K562 (cell line): Measurements from ENCODE around the gene HOXC10. TPM values are rescaled to one million over a fixed set of nuclear protein-coding genes. Genes with fewer than 3 reads are reported as not detected.

Experiments
- CAMTA2 ChIP-seq: fragments of 250-450 bp; sonication (Bioruptor Pico); conservative IDR thresholded peaks from 2 replicates; pipeline ENCODE4 v1.5.1; 2022
- CREM ChIP-seq: IDR thresholded peaks from 2 replicates; pipeline ENCODE4 v1.6.1; 2014; ENCODE audit warnings: antibody characterized with exemption, low read depth
- GATAD2B ChIP-seq: fragments of 450-650 bp; IDR thresholded peaks from 2 replicates; pipeline ENCODE4 v1.6.1; 2017; ENCODE audit warnings: mild to moderate bottlenecking, borderline replicate concordance
- KDM2B ChIP-seq: fragments of 250-450 bp; sonication (Bioruptor Pico); IDR thresholded peaks from 2 replicates; pipeline ENCODE4 v1.8.0; 2021; ENCODE audit warnings: mild to moderate bottlenecking, moderate library complexity
- MAZ ChIP-seq, 2 experiments: fragments of 450-650 bp in 1 of 2; sonication (generic) in 1 of 2; formaldehyde crosslinking; IDR thresholded peaks in 1 of 2; conservative IDR thresholded peaks in 1 of 2; 2 replicates each; pipeline versions ENCODE4 v1.4.0 to v1.5.0; 2020; ENCODE audit warnings: mild to moderate bottlenecking in 1 of 2, missing genetic modification reagents in 1 of 2
- MBD2 ChIP-seq: sonication (generic); IDR thresholded peaks from 2 replicates; pipeline ENCODE4 v1.6.1; 2016; ENCODE audit warnings: low read depth, borderline replicate concordance
- MYNN ChIP-seq, 2 experiments: sonication (generic); formaldehyde crosslinking in 1 of 2; IDR thresholded peaks; 2 replicates each; pipeline versions ENCODE4 v1.5.0 to v1.6.1; 2016 to 2020; ENCODE audit warnings: antibody characterized with exemption in 1 of 2, missing genetic modification reagents in 1 of 2
- RB1 ChIP-seq: fragments of 450-650 bp; IDR thresholded peaks from 2 replicates; pipeline ENCODE4 v1.6.1; 2017; ENCODE audit warnings: low read depth, mild to moderate bottlenecking
- SAFB ChIP-seq: fragments of 200-400 bp; formaldehyde crosslinking; IDR thresholded peaks from 2 replicates; pipeline ENCODE4 v1.6.1; 2017; ENCODE audit warnings: low read depth, low read length, borderline replicate concordance
- SMARCA4 ChIP-seq: fragments of 450-650 bp; IDR thresholded peaks from 2 replicates; pipeline ENCODE4 v1.6.1; 2016
- SNRNP70 ChIP-seq: fragments of 200-400 bp; formaldehyde crosslinking; optimal IDR thresholded peaks from 2 replicates; pipeline ENCODE3; 2017; ENCODE audit warnings: low read depth, low read length
- ZFX ChIP-seq: sonication (generic); formaldehyde crosslinking; IDR thresholded peaks from 2 replicates; pipeline ENCODE4 v1.8.0; 2022; ENCODE audit warnings: mild to moderate bottlenecking, missing genetic modification reagents, moderate library complexity
- ZNF263 ChIP-seq: sonication (generic); formaldehyde crosslinking; IDR thresholded peaks from 2 replicates; pipeline ENCODE4 v1.8.0; 2022; ENCODE audit warnings: mild to moderate bottlenecking, missing genetic modification reagents, borderline replicate concordance
- ZNF384 ChIP-seq: IDR thresholded peaks from 2 replicates; pipeline ENCODE4 v1.6.1; 2012; ENCODE audit warnings: low read depth, low read length, improper control_type of control experiment
- polyA plus RNA-seq, 8 experiments: library from polyadenylated mRNA; depleted of rRNA in 4 of 8; stranded (reverse) in 5 of 8; unstranded in 3 of 8; fragments of >200 nt; fragmentation: Nextera tagmentation in 2 of 8; fragmentation: Illumina TruSeq in 1 of 8; extraction: Ambion mirVana in 2 of 8; extraction: Trizol in 1 of 8; gene quantifications; 2 replicates each; pipeline versions ENCODE4 v1.2.1 to v1.2.3, GENCODE V29; 2011 to 2014; ENCODE audit warnings: inconsistent platforms in 1 of 8, missing spikeins in 1 of 8
- total RNA-seq, 7 experiments: library from RNA; depleted of rRNA in 6 of 7; stranded (reverse); fragments of >200 nt in 6 of 7; fragmentation: Illumina TruSeq in 2 of 7; extraction: Trizol in 2 of 7; gene quantifications; 2 replicates each; pipeline versions ENCODE4 v1.2.1 to v1.2.3, GENCODE V29; 2011 to 2021; ENCODE audit warnings: low replicate concordance in 1 of 7
- TF ChIP-seq, protein P1 (sequence below), 3 experiments: IDR thresholded peaks in 2 of 3; conservative IDR thresholded peaks in 1 of 3; 2 replicates each; pipeline ENCODE4 v1.5.1; 2011 to 2012; ENCODE audit warnings: low read length in 3 of 3, mild to moderate bottlenecking in 3 of 3, control low read depth in 2 of 3, improper control_type of control experiment in 1 of 3, inconsistent platforms in 1 of 3, low read depth in 1 of 3, mixed read lengths in 1 of 3, moderate library complexity in 1 of 3; ENCODE audit not compliant: insufficient read depth in 2 of 3
- TF ChIP-seq, protein P2 (sequence below): fragments of 250-450 bp; sonication (Bioruptor Pico); IDR thresholded peaks from 2 replicates; pipeline ENCODE4 v1.5.0; 2021; ENCODE audit warnings: mild to moderate bottlenecking, borderline replicate concordance
- TF ChIP-seq, protein P3 (sequence below): sonication (generic); formaldehyde crosslinking; IDR thresholded peaks from 2 replicates; pipeline ENCODE4 v1.9.0; 2022; ENCODE audit warnings: mild to moderate bottlenecking, missing genetic modification reagents
- TF ChIP-seq, protein P4 (sequence below), 3 experiments: fragments of 200-800 bp in 1 of 3; sonication (Bioruptor generic) in 1 of 3; sonication (generic) in 1 of 3; formaldehyde crosslinking in 1 of 3; IDR thresholded peaks; 2 replicates each; pipeline versions ENCODE4 v1.6.1 to v1.8.0; 2016 to 2022; ENCODE audit warnings: mild to moderate bottlenecking in 2 of 3, missing compliant biosample characterization in 2 of 3, missing genetic modification characterization in 2 of 3, missing genetic modification reagents in 1 of 3
- TF ChIP-seq, protein P5 (sequence below): IDR thresholded peaks from 2 replicates; pipeline ENCODE4 v1.6.1; 2012; ENCODE audit warnings: low read depth, low read length, improper control_type of control experiment, borderline replicate concordance

The HOXC10 gene
- total and polyA plus RNA-seq, 9 of the 15 experiments (the other 6 are each of a cell fraction or from before 2014, with no cell fraction given): 0.13 to 0.77 (median 0.35) TPM; not detected in 2

DNA sequence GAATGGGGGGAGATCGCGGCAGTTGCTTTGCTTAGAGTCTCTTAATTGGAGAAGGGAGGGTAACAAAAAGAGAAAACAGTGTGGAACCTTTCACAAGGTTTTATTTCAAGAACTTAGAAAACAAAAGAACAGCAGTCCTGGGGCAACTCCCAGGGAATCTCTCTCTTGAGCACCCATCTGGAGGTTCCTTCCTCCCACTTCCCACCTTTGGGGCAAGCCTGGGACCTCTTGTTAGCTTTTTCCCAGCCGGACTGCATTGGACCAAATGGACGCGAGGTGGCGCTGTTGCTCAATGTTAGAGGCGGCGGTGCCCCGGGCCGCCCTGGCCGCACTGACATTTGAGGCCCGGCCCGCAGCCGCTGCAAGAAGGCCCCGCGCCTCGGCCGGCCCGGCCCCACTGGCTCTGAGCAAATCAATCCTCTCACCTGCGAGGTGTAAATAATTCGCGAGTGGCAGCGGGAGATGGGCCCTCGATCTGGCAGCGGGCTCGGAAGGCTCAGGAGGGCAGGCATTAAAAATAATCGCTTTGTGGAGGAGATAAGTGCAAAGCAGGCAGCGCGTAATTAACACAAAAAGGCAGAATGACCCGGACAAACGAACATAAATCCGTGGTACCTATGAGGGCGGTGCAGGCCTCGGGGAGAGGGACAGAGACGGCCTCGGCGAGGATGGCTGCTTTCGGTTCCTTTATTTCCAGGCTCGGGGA is 21.1 kb downstream of the HOXC10 start (continued):
- TF ChIP-seq, protein P1, sequence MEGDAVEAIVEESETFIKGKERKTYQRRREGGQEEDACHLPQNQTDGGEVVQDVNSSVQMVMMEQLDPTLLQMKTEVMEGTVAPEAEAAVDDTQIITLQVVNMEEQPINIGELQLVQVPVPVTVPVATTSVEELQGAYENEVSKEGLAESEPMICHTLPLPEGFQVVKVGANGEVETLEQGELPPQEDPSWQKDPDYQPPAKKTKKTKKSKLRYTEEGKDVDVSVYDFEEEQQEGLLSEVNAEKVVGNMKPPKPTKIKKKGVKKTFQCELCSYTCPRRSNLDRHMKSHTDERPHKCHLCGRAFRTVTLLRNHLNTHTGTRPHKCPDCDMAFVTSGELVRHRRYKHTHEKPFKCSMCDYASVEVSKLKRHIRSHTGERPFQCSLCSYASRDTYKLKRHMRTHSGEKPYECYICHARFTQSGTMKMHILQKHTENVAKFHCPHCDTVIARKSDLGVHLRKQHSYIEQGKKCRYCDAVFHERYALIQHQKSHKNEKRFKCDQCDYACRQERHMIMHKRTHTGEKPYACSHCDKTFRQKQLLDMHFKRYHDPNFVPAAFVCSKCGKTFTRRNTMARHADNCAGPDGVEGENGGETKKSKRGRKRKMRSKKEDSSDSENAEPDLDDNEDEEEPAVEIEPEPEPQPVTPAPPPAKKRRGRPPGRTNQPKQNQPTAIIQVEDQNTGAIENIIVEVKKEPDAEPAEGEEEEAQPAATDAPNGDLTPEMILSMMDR (IDR thresholded peaks at IDR 0.05 in 2 of 3, conservative IDR thresholded peaks at IDR 0.05 in 1 of 3; ENCODE audit: insufficient read depth in 2 of 3, low read depth in 1 of 3, low read length in 3 of 3): peak; percentile 91 to 96 (median 92)
- TF ChIP-seq ZNF384 (peak; percentile 63; the same call in 1 of the 2 replicates), RB1 (peak; percentile 80; the same call in 1 of the 2 replicates), SAFB (no peak), MBD2 (no peak), CAMTA2 (CRISPR knock-in tag) (no peak), KDM2B (CRISPR knock-in tag) (0 out of 2 replicates have a peak, but pooled peaks have one; percentile 50), CREM (peak; percentile 29; the same call in 1 of the 2 replicates), ZFX (peak; percentile 96), ZNF263 (peak; percentile 53; the same call in 1 of the 2 replicates), MAZ (CRISPR knock-in tag; conservative IDR thresholded peaks at IDR 0.05 in 1 of 2, IDR thresholded peaks at IDR 0.05 in 1 of 2) (peak in 1 of 2 experiments; percentile 64; a peak in 1 of 4 replicates), GATAD2B (peak; percentile 61; the same call in 1 of the 2 replicates), SMARCA4 (no peak), MYNN (IDR thresholded peaks at IDR 0.05) (0 out of 2 replicates have a peak, but pooled peaks have one; percentile 37), MYNN (CRISPR knock-in tag; IDR thresholded peaks at IDR 0.05) (no peak), SNRNP70 (no peak)
- TF ChIP-seq, protein P2, sequence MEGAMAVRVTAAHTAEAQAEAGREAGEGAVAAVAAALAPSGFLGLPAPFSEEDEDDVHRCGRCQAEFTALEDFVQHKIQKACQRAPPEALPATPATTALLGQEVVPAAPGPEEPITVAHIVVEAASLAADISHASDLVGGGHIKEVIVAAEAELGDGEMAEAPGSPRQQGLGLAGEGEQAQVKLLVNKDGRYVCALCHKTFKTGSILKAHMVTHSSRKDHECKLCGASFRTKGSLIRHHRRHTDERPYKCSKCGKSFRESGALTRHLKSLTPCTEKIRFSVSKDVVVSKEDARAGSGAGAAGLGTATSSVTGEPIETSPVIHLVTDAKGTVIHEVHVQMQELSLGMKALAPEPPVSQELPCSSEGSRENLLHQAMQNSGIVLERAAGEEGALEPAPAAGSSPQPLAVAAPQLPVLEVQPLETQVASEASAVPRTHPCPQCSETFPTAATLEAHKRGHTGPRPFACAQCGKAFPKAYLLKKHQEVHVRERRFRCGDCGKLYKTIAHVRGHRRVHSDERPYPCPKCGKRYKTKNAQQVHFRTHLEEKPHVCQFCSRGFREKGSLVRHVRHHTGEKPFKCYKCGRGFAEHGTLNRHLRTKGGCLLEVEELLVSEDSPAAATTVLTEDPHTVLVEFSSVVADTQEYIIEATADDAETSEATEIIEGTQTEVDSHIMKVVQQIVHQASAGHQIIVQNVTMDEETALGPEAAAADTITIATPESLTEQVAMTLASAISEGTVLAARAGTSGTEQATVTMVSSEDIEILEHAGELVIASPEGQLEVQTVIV (CRISPR knock-in tag): no peak
- TF ChIP-seq, protein P3, sequence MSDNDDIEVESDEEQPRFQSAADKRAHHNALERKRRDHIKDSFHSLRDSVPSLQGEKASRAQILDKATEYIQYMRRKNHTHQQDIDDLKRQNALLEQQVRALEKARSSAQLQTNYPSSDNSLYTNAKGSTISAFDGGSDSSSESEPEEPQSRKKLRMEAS (CRISPR knock-in tag): peak; percentile 28
- TF ChIP-seq, protein P4, sequence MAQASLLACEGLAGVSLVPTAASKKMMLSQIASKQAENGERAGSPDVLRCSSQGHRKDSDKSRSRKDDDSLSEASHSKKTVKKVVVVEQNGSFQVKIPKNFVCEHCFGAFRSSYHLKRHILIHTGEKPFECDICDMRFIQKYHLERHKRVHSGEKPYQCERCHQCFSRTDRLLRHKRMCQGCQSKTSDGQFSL (CRISPR knock-in tag; IDR thresholded peaks at IDR 0.05): peak; percentile 55; the same call in 1 of the 2 replicates
- TF ChIP-seq, protein P4 (tag; IDR thresholded peaks at IDR 0.05): no peak
- TF ChIP-seq, protein P5, sequence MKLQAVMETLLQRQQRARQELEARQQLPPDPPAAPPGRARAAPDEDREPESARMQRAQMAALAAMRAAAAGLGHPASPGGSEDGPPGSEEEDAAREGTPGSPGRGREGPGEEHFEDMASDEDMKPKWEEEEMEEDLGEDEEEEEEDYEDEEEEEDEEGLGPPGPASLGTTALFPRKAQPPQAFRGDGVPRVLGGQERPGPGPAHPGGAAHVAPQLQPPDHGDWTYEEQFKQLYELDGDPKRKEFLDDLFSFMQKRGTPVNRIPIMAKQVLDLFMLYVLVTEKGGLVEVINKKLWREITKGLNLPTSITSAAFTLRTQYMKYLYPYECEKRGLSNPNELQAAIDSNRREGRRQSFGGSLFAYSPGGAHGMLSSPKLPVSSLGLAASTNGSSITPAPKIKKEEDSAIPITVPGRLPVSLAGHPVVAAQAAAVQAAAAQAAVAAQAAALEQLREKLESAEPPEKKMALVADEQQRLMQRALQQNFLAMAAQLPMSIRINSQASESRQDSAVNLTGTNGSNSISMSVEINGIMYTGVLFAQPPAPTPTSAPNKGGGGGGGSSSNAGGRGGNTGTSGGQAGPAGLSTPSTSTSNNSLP: no peak
